ENCODE results near the gene CACNA1G.

CACNA1G gene

GRCh38 chr17:50676065-50676975 lies 115.8 kb downstream of the CACNA1G start:
- DNase-seq (ENCODE audit: low read depth), result no peak
- no peak for TF ChIP-seq CTCF (IDR thresholded peaks at IDR 0.05; ENCODE audit: control insufficient read depth, insufficient read depth, low read depth, low read length, missing control alignments)
- no peak overlapping the region for H3K4me3 ChIP-seq (ENCODE audit: control insufficient read depth, low read depth, low read length)
